ENCODE results near the gene C3orf20. TPM values are rescaled to one million over a fixed set of nuclear protein-coding genes. Genes with fewer than 3 reads are reported as not detected.

The C3orf20 gene
- total and polyA plus RNA-seq, 9 of the 15 experiments (the other 6 are each of a cell fraction or from before 2014, with no cell fraction given): 0.04 TPM; not detected in 8

DNA sequence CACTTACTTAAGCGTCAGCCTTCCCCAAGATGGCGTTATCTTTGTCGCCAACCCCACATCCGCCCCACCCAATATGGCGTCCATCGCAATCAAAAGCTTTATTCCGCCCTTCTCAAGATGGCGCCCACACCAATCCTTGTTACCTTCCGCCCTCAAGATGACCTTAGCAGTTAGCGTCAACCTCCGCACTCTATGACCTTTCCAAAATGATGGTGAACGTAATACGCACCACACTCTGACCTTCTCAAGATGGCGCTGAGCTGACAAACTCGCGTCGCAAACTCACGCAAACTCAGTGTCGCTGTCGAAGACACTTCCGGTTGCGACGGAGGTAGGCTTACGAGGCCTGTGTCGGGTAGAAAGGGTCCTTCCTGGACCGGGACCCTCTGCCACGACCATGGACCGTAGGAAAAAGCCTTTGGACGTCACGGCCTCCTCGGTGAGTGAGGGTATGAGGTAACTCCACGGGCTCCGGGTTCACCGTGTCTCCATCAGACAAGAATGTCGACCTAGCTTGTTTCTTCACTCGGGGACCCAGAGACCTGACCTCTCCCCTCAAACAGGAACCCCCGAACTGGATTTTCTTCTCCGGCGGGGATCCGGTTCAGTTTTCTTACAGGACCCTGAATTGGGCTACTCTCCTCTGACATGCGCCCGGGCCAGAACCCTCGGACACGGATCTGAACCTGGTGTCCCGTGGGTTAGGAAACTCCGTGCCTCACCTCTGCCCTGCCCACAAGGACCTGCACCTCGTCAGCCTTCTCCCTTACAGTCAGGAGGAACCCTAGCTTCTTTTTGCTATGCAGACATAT lies 23.3 kb upstream of the C3orf20 start, which contains the start of gene CCDC174 (continued):
- TF ChIP-seq NR2C2 (CRISPR knock-in tag; IDR thresholded peaks at IDR 0.05) (peak; percentile 99), NR2C2 (tag; IDR thresholded peaks at IDR 0.05) (peak; percentile 99), SIX5 (IDR thresholded peaks at IDR 0.05; ENCODE audit: borderline replicate concordance in 1 of 2, insufficient read depth in 1 of 2, low read depth in 1 of 2, low read length in 2 of 2) (peak; percentile 89 to 92), CC2D1A (IDR thresholded peaks at IDR 0.05) (no peak), ZFX (CRISPR knock-in tag; IDR thresholded peaks at IDR 0.05) (peak; percentile 99), FOXJ2 (tag; IDR thresholded peaks at IDR 0.05) (peak; percentile 94), ETV1 (tag; conservative IDR thresholded peaks at IDR 0.05; ENCODE audit: low read depth) (peak; percentile 100), ZNF766 (CRISPR knock-in tag; conservative IDR thresholded peaks at IDR 0.05) (peak; percentile 100), PRMT5 (CRISPR knock-in tag; IDR thresholded peaks at IDR 0.05) (no peak)
- TF ChIP-seq, protein P1, sequence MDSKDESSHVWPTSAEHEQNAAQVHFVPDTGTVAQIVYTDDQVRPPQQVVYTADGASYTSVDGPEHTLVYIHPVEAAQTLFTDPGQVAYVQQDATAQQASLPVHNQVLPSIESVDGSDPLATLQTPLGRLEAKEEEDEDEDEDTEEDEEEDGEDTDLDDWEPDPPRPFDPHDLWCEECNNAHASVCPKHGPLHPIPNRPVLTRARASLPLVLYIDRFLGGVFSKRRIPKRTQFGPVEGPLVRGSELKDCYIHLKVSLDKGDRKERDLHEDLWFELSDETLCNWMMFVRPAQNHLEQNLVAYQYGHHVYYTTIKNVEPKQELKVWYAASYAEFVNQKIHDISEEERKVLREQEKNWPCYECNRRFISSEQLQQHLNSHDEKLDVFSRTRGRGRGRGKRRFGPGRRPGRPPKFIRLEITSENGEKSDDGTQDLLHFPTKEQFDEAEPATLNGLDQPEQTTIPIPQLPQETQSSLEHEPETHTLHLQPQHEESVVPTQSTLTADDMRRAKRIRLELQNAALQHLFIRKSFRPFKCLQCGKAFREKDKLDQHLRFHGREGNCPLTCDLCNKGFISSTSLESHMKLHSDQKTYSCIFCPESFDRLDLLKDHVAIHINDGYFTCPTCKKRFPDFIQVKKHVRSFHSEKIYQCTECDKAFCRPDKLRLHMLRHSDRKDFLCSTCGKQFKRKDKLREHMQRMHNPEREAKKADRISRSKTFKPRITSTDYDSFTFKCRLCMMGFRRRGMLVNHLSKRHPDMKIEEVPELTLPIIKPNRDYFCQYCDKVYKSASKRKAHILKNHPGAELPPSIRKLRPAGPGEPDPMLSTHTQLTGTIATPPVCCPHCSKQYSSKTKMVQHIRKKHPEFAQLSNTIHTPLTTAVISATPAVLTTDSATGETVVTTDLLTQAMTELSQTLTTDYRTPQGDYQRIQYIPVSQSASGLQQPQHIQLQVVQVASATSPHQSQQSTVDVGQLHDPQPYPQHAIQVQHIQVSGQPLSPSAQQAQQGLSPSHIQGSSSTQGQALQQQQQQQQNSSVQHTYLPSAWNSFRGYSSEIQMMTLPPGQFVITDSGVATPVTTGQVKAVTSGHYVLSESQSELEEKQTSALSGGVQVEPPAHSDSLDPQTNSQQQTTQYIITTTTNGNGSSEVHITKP (IDR thresholded peaks at IDR 0.05; ENCODE audit: partially characterized antibody): peak; percentile 43
- TF ChIP-seq, protein P2, sequence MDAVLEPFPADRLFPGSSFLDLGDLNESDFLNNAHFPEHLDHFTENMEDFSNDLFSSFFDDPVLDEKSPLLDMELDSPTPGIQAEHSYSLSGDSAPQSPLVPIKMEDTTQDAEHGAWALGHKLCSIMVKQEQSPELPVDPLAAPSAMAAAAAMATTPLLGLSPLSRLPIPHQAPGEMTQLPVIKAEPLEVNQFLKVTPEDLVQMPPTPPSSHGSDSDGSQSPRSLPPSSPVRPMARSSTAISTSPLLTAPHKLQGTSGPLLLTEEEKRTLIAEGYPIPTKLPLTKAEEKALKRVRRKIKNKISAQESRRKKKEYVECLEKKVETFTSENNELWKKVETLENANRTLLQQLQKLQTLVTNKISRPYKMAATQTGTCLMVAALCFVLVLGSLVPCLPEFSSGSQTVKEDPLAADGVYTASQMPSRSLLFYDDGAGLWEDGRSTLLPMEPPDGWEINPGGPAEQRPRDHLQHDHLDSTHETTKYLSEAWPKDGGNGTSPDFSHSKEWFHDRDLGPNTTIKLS (IDR thresholded peaks at IDR 0.05; ENCODE audit: borderline replicate concordance, low read depth): peak; percentile 81
- TF ChIP-seq, protein P3, sequence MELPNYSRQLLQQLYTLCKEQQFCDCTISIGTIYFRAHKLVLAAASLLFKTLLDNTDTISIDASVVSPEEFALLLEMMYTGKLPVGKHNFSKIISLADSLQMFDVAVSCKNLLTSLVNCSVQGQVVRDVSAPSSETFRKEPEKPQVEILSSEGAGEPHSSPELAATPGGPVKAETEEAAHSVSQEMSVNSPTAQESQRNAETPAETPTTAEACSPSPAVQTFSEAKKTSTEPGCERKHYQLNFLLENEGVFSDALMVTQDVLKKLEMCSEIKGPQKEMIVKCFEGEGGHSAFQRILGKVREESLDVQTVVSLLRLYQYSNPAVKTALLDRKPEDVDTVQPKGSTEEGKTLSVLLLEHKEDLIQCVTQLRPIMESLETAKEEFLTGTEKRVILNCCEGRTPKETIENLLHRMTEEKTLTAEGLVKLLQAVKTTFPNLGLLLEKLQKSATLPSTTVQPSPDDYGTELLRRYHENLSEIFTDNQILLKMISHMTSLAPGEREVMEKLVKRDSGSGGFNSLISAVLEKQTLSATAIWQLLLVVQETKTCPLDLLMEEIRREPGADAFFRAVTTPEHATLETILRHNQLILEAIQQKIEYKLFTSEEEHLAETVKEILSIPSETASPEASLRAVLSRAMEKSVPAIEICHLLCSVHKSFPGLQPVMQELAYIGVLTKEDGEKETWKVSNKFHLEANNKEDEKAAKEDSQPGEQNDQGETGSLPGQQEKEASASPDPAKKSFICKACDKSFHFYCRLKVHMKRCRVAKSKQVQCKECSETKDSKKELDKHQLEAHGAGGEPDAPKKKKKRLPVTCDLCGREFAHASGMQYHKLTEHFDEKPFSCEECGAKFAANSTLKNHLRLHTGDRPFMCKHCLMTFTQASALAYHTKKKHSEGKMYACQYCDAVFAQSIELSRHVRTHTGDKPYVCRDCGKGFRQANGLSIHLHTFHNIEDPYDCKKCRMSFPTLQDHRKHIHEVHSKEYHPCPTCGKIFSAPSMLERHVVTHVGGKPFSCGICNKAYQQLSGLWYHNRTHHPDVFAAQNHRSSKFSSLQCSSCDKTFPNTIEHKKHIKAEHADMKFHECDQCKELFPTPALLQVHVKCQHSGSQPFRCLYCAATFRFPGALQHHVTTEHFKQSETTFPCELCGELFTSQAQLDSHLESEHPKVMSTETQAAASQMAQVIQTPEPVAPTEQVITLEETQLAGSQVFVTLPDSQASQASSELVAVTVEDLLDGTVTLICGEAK (IDR thresholded peaks at IDR 0.05): peak; percentile 97
- TF ChIP-seq, protein P3 (CRISPR knock-in tag; IDR thresholded peaks at IDR 0.05): no peak
